ENCODE data around the gene TBX1.

The TBX1 gene

GRCh38 chr22:19766240-19766510 is 5.6 kb downstream of the TBX1 start:
- Histone ChIP-seq H3K4me1 (ENCODE audit: control insufficient read depth, insufficient read depth, low read length) (peaks cover 16% of the 10 kb centered on the region), H3K27me3 (ENCODE audit: control insufficient read depth, insufficient read depth, low read length, poor library complexity, severe bottlenecking) (peaks cover 100% of the 10 kb centered on the region), H3K36me3 (ENCODE audit: control insufficient read depth, insufficient read depth, low read length) (no peaks in the 10 kb centered on the region), H3K4me3 (ENCODE audit: insufficient read depth, low read depth, low read length) (no peak overlapping the region), H3K27ac (ENCODE audit: insufficient read depth, low read depth, low read length, poor library complexity, severe bottlenecking) (no peak overlapping the region), H3K9me3 (ENCODE audit: control insufficient read depth, low read length) (no peaks in the 10 kb centered on the region)
- WGBS, 2 experiments: 2% methylated on average over 36 of the region's 36 CpGs

DNA sequence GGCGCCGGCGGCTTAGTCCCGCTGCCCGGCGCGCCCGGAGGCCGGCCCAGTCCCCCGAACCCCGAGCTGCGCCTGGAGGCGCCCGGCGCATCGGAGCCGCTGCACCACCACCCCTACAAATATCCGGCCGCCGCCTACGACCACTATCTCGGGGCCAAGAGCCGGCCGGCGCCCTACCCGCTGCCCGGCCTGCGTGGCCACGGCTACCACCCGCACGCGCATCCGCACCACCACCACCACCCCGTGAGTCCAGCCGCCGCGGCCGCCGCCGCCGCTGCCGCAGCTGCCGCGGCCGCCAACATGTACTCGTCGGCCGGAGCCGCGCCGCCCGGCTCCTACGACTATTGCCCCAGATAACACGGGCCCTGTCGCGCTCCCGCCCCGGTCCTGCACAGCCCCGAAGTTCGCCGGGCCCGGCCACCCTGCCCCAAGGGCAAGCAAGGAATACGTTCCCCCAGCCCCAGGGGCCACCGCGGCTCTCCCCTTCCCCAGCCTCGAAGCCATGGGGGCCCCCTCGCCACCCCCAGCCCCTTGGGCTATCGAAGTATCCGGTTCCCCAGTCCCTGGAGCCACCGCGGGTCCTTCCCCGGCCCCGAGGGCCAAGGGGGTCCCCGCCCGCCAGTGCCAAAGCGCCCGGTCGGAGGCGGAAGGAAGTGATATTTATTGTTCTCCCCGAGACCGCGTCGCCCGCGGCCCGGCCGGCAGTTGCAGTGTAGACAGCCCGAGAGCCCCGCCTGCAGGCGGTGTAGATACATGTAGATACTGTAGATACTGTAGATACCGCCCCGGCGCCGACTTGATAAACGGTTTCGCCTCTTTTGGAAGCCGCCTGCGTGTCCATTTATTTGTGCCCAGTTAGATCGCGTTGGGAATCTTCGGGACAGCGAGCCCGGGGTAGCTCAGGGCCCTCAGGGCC is 6.2 kb downstream of the TBX1 start:
- Histone ChIP-seq H3K4me1 (ENCODE audit: control insufficient read depth, insufficient read depth, low read length) (peaks cover 16% of the 10 kb centered on the region), H3K9me3 (ENCODE audit: control insufficient read depth, low read length) (no peaks in the 10 kb centered on the region), H3K4me3 (ENCODE audit: insufficient read depth, low read depth, low read length) (no peak overlapping the region), H3K27me3 (ENCODE audit: control insufficient read depth, insufficient read depth, low read length, poor library complexity, severe bottlenecking) (peaks cover 100% of the 10 kb centered on the region), H3K27ac (ENCODE audit: insufficient read depth, low read depth, low read length, poor library complexity, severe bottlenecking) (no peak overlapping the region), H3K36me3 (ENCODE audit: control insufficient read depth, insufficient read depth, low read length) (no peaks in the 10 kb centered on the region)
- 4% methylated on average over 103 of the region's 103 CpGs for WGBS, 2 experiments

DNA sequence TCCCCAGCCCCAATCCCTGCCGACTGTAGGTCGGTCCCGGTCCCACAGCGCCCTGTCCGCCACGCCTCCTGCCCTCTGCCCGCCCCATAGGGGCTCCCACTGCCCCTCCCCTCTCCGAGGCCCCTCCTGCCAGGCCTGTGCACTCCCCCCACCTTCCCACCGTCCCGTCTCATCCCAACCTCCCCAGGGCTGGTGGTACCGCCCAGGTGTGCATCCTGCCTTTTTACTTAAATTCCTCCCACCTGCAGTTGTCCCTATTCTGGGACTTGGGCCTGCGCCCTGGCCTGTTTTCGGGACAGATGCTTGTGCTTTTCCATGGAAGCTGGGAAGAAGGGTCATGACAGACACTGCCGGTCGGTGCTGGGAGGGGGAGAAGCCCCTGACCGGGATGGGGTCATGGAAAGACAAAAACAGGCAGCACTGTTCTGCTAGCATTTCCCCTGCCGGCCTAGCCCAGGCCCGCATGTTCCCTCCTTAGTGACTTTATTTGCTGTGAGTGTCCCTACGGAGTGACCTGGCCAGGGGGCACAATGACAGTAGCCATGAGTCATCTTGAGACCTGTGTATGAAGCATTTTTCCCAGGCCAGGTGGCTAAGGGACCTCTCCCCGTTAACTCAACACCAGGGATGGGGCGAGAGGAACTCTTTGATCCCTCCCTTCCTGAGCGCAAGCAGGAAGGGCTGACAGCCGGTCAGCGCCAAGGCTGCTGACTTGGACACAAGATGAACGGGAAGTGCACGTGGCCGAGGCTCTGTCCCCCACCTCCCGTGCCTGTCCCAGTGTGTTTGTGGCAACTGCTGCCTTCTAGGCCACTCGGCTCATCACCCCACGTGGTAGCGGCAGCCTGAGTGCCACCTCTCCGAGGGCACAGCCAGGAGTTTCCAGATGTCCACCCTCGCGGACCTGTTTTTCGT is 7.1 kb downstream of the TBX1 start:
- no peaks in the 10 kb centered on the region for H3K9me3 ChIP-seq (ENCODE audit: control insufficient read depth, low read length)
- H3K4me3 ChIP-seq (ENCODE audit: insufficient read depth, low read depth, low read length): no peak overlapping the region
- H3K27me3 ChIP-seq (ENCODE audit: control insufficient read depth, insufficient read depth, low read length, poor library complexity, severe bottlenecking): peaks cover 96% of the 10 kb centered on the region
- H3K4me1 ChIP-seq (ENCODE audit: control insufficient read depth, insufficient read depth, low read length): peaks cover 16% of the 10 kb centered on the region
- no peak overlapping the region for H3K27ac ChIP-seq (ENCODE audit: insufficient read depth, low read depth, low read length, poor library complexity, severe bottlenecking)
- no peaks in the 10 kb centered on the region for H3K36me3 ChIP-seq (ENCODE audit: control insufficient read depth, insufficient read depth, low read length)
- 25% methylated on average over 35 of the region's 35 CpGs for WGBS, 2 experiments

- no peaks in the 10 kb centered on the region for H3K36me3 ChIP-seq (ENCODE audit: control insufficient read depth, insufficient read depth, low read length)
- H3K4me3 ChIP-seq (ENCODE audit: insufficient read depth, low read depth, low read length): no peak overlapping the region
- 95 to 96% methylated on average over 12 of the region's 12 CpGs for WGBS, 2 experiments
- peaks cover 80% of the 10 kb centered on the region for H3K27me3 ChIP-seq (ENCODE audit: control insufficient read depth, insufficient read depth, low read length, poor library complexity, severe bottlenecking)
- no peak overlapping the region for H3K27ac ChIP-seq (ENCODE audit: insufficient read depth, low read depth, low read length, poor library complexity, severe bottlenecking)
- H3K4me1 ChIP-seq (ENCODE audit: control insufficient read depth, insufficient read depth, low read length): peaks cover 21% of the 10 kb centered on the region
- no peaks in the 10 kb centered on the region for H3K9me3 ChIP-seq (ENCODE audit: control insufficient read depth, low read length)
Observed at GRCh38 chr22:19769393-19769715, 8.8 kb downstream of the TBX1 start.

- peaks cover 15% of the 10 kb centered on the region for H3K4me1 ChIP-seq (ENCODE audit: control insufficient read depth, insufficient read depth, low read length)
- H3K36me3 ChIP-seq (ENCODE audit: control insufficient read depth, insufficient read depth, low read length): no peaks in the 10 kb centered on the region
- H3K9me3 ChIP-seq (ENCODE audit: control insufficient read depth, low read length): no peaks in the 10 kb centered on the region
- WGBS, 2 experiments: 88 to 90% methylated on average over 25 of the region's 25 CpGs
- no peak overlapping the region for H3K27ac ChIP-seq (ENCODE audit: insufficient read depth, low read depth, low read length, poor library complexity, severe bottlenecking)
- peaks cover 72% of the 10 kb centered on the region for H3K27me3 ChIP-seq (ENCODE audit: control insufficient read depth, insufficient read depth, low read length, poor library complexity, severe bottlenecking)
- H3K4me3 ChIP-seq (ENCODE audit: insufficient read depth, low read depth, low read length): no peak overlapping the region
Observed at GRCh38 chr22:19770349-19771220, 10.0 kb downstream of the TBX1 start.

GRCh38 chr22:19772422-19772672 is 11.8 kb downstream of the TBX1 start:
- Histone ChIP-seq H3K4me1 (ENCODE audit: control insufficient read depth, insufficient read depth, low read length) (peaks cover 10% of the 10 kb centered on the region), H3K27ac (ENCODE audit: insufficient read depth, low read depth, low read length, poor library complexity, severe bottlenecking) (no peak overlapping the region), H3K9me3 (ENCODE audit: control insufficient read depth, low read length) (no peaks in the 10 kb centered on the region), H3K27me3 (ENCODE audit: control insufficient read depth, insufficient read depth, low read length, poor library complexity, severe bottlenecking) (peaks cover 54% of the 10 kb centered on the region), H3K36me3 (ENCODE audit: control insufficient read depth, insufficient read depth, low read length) (no peaks in the 10 kb centered on the region), H3K4me3 (ENCODE audit: insufficient read depth, low read depth, low read length) (no peak overlapping the region)
- 90 to 93% methylated on average over 4 of the region's 4 CpGs for WGBS, 2 experiments

DNA sequence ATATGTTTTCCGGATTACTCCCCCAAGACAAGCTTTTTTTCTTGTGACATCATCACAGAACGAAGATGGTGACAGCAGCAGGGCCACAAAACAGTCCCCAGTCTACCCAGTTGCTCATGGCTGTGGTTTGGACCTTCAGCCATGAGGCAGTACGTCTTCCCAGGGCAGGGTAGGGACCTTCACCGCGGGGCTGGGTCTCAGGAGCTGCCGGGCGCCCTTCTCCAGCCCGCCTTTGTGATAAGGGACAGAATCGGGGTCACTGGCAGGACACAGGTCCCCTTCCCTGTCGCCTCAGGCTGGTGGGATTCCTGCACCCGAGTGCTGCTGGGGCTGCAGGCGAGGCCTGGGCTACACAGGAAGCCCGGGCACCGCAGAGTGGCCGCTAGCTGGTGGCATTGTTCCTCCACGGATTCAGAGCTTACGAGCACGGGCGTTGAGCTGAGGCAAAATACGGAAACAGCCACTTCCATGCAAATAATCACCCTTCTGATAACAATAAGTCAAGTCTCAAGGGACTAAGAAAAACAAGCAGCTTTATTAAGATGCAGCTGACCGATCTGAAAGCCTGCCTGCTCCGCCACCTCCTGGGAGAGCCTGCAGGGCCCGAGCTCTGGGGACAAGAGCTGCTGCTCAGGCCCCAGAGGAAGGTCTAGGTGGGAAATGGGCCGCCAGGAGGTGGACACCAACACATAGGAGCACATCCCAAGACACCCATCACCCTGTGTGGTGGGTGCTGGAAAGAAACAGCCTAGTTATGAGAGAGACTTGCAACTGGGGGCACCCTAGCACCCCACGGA is 12.3 kb downstream of the TBX1 start:
- Histone ChIP-seq H3K4me1 (ENCODE audit: control insufficient read depth, insufficient read depth, low read length) (peaks cover 5% of the 10 kb centered on the region), H3K27me3 (ENCODE audit: control insufficient read depth, insufficient read depth, low read length, poor library complexity, severe bottlenecking) (peaks cover 49% of the 10 kb centered on the region), H3K36me3 (ENCODE audit: control insufficient read depth, insufficient read depth, low read length) (no peaks in the 10 kb centered on the region), H3K4me3 (ENCODE audit: insufficient read depth, low read depth, low read length) (no peak overlapping the region), H3K27ac (ENCODE audit: insufficient read depth, low read depth, low read length, poor library complexity, severe bottlenecking) (no peak overlapping the region), H3K9me3 (ENCODE audit: control insufficient read depth, low read length) (no peaks in the 10 kb centered on the region)
- 83 to 86% methylated on average over 25 of the region's 25 CpGs for WGBS, 2 experiments

GRCh38 chr22:19773470-19774040 is 13.0 kb downstream of the TBX1 start:
- no peak overlapping the region for H3K27ac ChIP-seq (ENCODE audit: insufficient read depth, low read depth, low read length, poor library complexity, severe bottlenecking)
- peaks cover 42% of the 10 kb centered on the region for H3K27me3 ChIP-seq (ENCODE audit: control insufficient read depth, insufficient read depth, low read length, poor library complexity, severe bottlenecking)
- H3K4me1 ChIP-seq (ENCODE audit: control insufficient read depth, insufficient read depth, low read length): peaks cover 5% of the 10 kb centered on the region
- no peaks in the 10 kb centered on the region for H3K36me3 ChIP-seq (ENCODE audit: control insufficient read depth, insufficient read depth, low read length)
- 87 to 89% methylated on average over 9 of the region's 9 CpGs for WGBS, 2 experiments
- no peak overlapping the region for H3K4me3 ChIP-seq (ENCODE audit: insufficient read depth, low read depth, low read length)
- no peaks in the 10 kb centered on the region for H3K9me3 ChIP-seq (ENCODE audit: control insufficient read depth, low read length)

GRCh38 chr22:19774628-19775027 is 14.1 kb downstream of the TBX1 start:
- Histone ChIP-seq H3K27ac (ENCODE audit: insufficient read depth, low read depth, low read length, poor library complexity, severe bottlenecking) (no peak overlapping the region), H3K9me3 (ENCODE audit: control insufficient read depth, low read length) (no peaks in the 10 kb centered on the region), H3K36me3 (ENCODE audit: control insufficient read depth, insufficient read depth, low read length) (no peaks in the 10 kb centered on the region), H3K4me1 (ENCODE audit: control insufficient read depth, insufficient read depth, low read length) (peaks cover 5% of the 10 kb centered on the region), H3K27me3 (ENCODE audit: control insufficient read depth, insufficient read depth, low read length, poor library complexity, severe bottlenecking) (peaks cover 35% of the 10 kb centered on the region), H3K4me3 (ENCODE audit: insufficient read depth, low read depth, low read length) (no peak overlapping the region)
- WGBS, 2 experiments: 89 to 97% methylated on average over 8 of the region's 8 CpGs
